SK-N-SH (cell line): ENCODE data around the gene CLK4. TPM values are rescaled to one million over a fixed set of nuclear protein-coding genes. Genes with fewer than 3 reads are reported as not detected.

Source experiments
- CTCF ChIA-PET: fragments of 300-600, 350-600 bp; formaldehyde crosslinking; extraction: SDS; loops from one replicate; lab custom pipeline; 2021; lab: Yijun Ruan, JAX
- POLR2A ChIA-PET: fragments of 350-600 bp; sonication (Branson Sonifier 250); formaldehyde crosslinking; extraction: SDS; loops from one replicate; lab custom pipeline; 2020; ENCODE audit warnings: antibody characterized with exemption, inconsistent platforms; lab: Yijun Ruan, JAX
- DNase-seq: peaks from one replicate; pipeline ENCODE4 v3.0.0; 2012
- H2AFZ ChIP-seq: fragments of 200-600 bp; sonication (generic); 2 replicates; pipeline ENCODE4 v1.8.1; 2016; ENCODE audit warnings: antibody characterized with exemption, mild to moderate bottlenecking, low read depth
- H3F3A ChIP-seq: fragments of 200-600 bp; sonication (generic); replicated peaks from 2 replicates; pipeline ENCODE3; 2016; ENCODE audit warnings: antibody characterized with exemption, mild to moderate bottlenecking; ENCODE audit not compliant: insufficient read depth
- H3K27ac ChIP-seq, 2 experiments: fragments of 200-500 bp in 1 of 2; fragments of 200-600 bp in 1 of 2; sonication (Bioruptor generic) in 1 of 2; sonication (generic), shearing (Covaris generic) in 1 of 2; 2 replicates each; pipeline versions ENCODE4 v1.5.1 to v1.6.1; 2014 to 2016; ENCODE audit warnings: low read depth in 2 of 2, inconsistent platforms in 1 of 2, low read length in 1 of 2, mild to moderate bottlenecking in 1 of 2, mixed read lengths in 1 of 2
- H3K27me3 ChIP-seq: fragments of 200-600 bp; sonication (generic), shearing (Covaris generic); 2 replicates; pipeline ENCODE4 v1.6.1; 2016; ENCODE audit warnings: mixed run types; ENCODE audit not compliant: insufficient read depth
- H3K36me3 ChIP-seq, 2 experiments: fragments of 200-500 bp in 1 of 2; fragments of 200-600 bp in 1 of 2; sonication (Bioruptor generic) in 1 of 2; sonication (generic) in 1 of 2; replicated peaks in 1 of 2; 2 replicates each; pipeline versions ENCODE3 to v1.5.1; 2014 to 2016; ENCODE audit warnings: low read length in 1 of 2, mild to moderate bottlenecking in 1 of 2; ENCODE audit not compliant: insufficient read depth in 2 of 2, control insufficient read depth in 1 of 2
- H3K4me1 ChIP-seq, 2 experiments: fragments of 200-500 bp in 1 of 2; fragments of 200-600 bp in 1 of 2; sonication (Bioruptor generic) in 1 of 2; sonication (generic), shearing (Covaris generic) in 1 of 2; 2 replicates each; pipeline versions ENCODE4 v1.5.1 to v1.6.1; 2014 to 2016; ENCODE audit warnings: low read depth in 1 of 2, low read length in 1 of 2, mixed run types in 1 of 2; ENCODE audit not compliant: insufficient read depth in 2 of 2, control insufficient read depth in 1 of 2
- H3K4me2 ChIP-seq: fragments of 200-600 bp; sonication (generic), shearing (Covaris generic); 2 replicates; pipeline ENCODE4 v1.6.1; 2017; ENCODE audit warnings: mixed run types
- H3K4me3 ChIP-seq, 2 experiments: fragments of 200-500 bp in 1 of 2; fragments of 200-600 bp in 1 of 2; sonication (Bioruptor generic) in 1 of 2; sonication (generic), shearing (Covaris generic) in 1 of 2; 2 replicates each; pipeline versions ENCODE4 v1.5.1 to v1.8.1; 2014 to 2016; ENCODE audit warnings: low read depth in 2 of 2, inconsistent platforms in 1 of 2, low read length in 1 of 2, mild to moderate bottlenecking in 1 of 2, mixed read lengths in 1 of 2, moderate library complexity in 1 of 2
- H3K79me2 ChIP-seq: fragments of 200-600 bp; sonication (generic); 2 replicates; pipeline ENCODE4 v1.8.1; 2017; ENCODE audit warnings: mild to moderate bottlenecking; ENCODE audit not compliant: insufficient read depth
- H3K9ac ChIP-seq: fragments of 200-600 bp; sonication (generic); 2 replicates; pipeline ENCODE4 v1.6.1; 2017; ENCODE audit warnings: mixed run types
- H3K9me2 ChIP-seq: fragments of 200-600 bp; sonication (generic); 2 replicates; pipeline ENCODE4 v1.6.1; 2017; ENCODE audit warnings: mixed run types
- H3K9me3 ChIP-seq: fragments of 200-600 bp; sonication (generic); 2 replicates; pipeline ENCODE4 v1.6.1; 2017; ENCODE audit warnings: mixed run types, mild to moderate bottlenecking, moderate library complexity
- H4K20me1 ChIP-seq: fragments of 200-600 bp; sonication (generic); 2 replicates; pipeline ENCODE4 v1.6.1; 2017; ENCODE audit warnings: mild to moderate bottlenecking, mixed run types; ENCODE audit not compliant: insufficient read depth
- CHD2 ChIP-seq: fragments of 150-350 bp; IDR thresholded peaks from 2 replicates; pipeline ENCODE4 v1.6.1; 2018; ENCODE audit warnings: low read length; ENCODE audit not compliant: partially characterized antibody
- CTCF ChIP-seq: fragments of 200-600 bp; sonication (generic); IDR thresholded peaks from 2 replicates; pipeline ENCODE4 v1.6.1; 2017; ENCODE audit warnings: antibody characterized with exemption, mild to moderate bottlenecking, moderate library complexity
- EP300 ChIP-seq, 2 experiments: IDR thresholded peaks; 2 replicates each; pipeline versions ENCODE4 v1.4.0 to v1.6.1; 2012; ENCODE audit warnings: borderline replicate concordance in 1 of 2, low read depth in 1 of 2, low read length in 1 of 2
- EZH2phosphoT487 ChIP-seq: fragments of 200-600 bp; sonication (generic); IDR thresholded peaks from 2 replicates; pipeline ENCODE4 v1.6.1; 2017; ENCODE audit warnings: low read depth, mixed run types, mild to moderate bottlenecking, antibody characterized with exemption, moderate library complexity, borderline replicate concordance
- FOSL2 ChIP-seq: IDR thresholded peaks from 2 replicates; pipeline ENCODE4 v1.4.0; 2012; ENCODE audit warnings: low read depth, mild to moderate bottlenecking, moderate library complexity, borderline replicate concordance
- GABPA ChIP-seq: IDR thresholded peaks from 2 replicates; pipeline ENCODE4 v1.4.0; 2012; ENCODE audit warnings: low read depth, mild to moderate bottlenecking
- IRF3 ChIP-seq: fragments of 150-350 bp; IDR thresholded peaks from 2 replicates; pipeline ENCODE4 v1.6.1; 2016; ENCODE audit warnings: mild to moderate bottlenecking, low read depth, low read length
- MAX ChIP-seq: IDR thresholded peaks from 2 replicates; pipeline ENCODE4 v1.4.0; 2012; ENCODE audit warnings: low read depth
- MEF2A ChIP-seq: IDR thresholded peaks from 2 replicates; pipeline ENCODE4 v1.4.0; 2012; ENCODE audit warnings: low read depth, borderline replicate concordance
- NFIC ChIP-seq: IDR thresholded peaks from 2 replicates; pipeline ENCODE4 v1.4.0; 2012; ENCODE audit warnings: borderline replicate concordance
- NRF1 ChIP-seq: IDR thresholded peaks from 2 replicates; pipeline ENCODE4 v1.6.1; 2012; ENCODE audit warnings: low read depth, mild to moderate bottlenecking, low read length
- RAD21 ChIP-seq: IDR thresholded peaks from 2 replicates; pipeline ENCODE4 v1.6.1; 2012; ENCODE audit warnings: mild to moderate bottlenecking, low read length
- REST ChIP-seq: IDR thresholded peaks from 2 replicates; pipeline ENCODE4 v1.6.1; 2012; ENCODE audit warnings: mild to moderate bottlenecking, low read depth, low read length, moderate library complexity
- RFX5 ChIP-seq: IDR thresholded peaks from 2 replicates; pipeline ENCODE4 v1.6.1; 2012; ENCODE audit warnings: mild to moderate bottlenecking, improper control_type of control experiment, low read length
- RXRA ChIP-seq: IDR thresholded peaks from 2 replicates; pipeline ENCODE4 v1.4.0; 2012; ENCODE audit warnings: low read depth, mild to moderate bottlenecking, borderline replicate concordance
- SIN3A ChIP-seq: IDR thresholded peaks from 2 replicates; pipeline ENCODE4 v1.6.1; 2012; ENCODE audit warnings: low read depth, mild to moderate bottlenecking, low read length, moderate library complexity, borderline replicate concordance
- SMC3 ChIP-seq: IDR thresholded peaks from 2 replicates; pipeline ENCODE4 v1.6.1; 2012; ENCODE audit warnings: low read depth, low read length, improper control_type of control experiment
- TAF1 ChIP-seq: IDR thresholded peaks from 2 replicates; pipeline ENCODE4 v1.6.1; 2012; ENCODE audit warnings: low read depth, mild to moderate bottlenecking, low read length, moderate library complexity, borderline replicate concordance
- TEAD4 ChIP-seq: IDR thresholded peaks from 2 replicates; pipeline ENCODE4 v1.4.0; 2012; ENCODE audit warnings: mild to moderate bottlenecking, borderline replicate concordance; ENCODE audit not compliant: insufficient read depth
- USF1 ChIP-seq: IDR thresholded peaks from 2 replicates; pipeline ENCODE4 v1.4.0; 2012; ENCODE audit warnings: low read depth, borderline replicate concordance
- USF2 ChIP-seq: fragments of 150-350 bp; IDR thresholded peaks from 2 replicates; pipeline ENCODE4 v1.6.1; 2017; ENCODE audit warnings: antibody characterized with exemption, low read length, low read depth, borderline replicate concordance
- YY1 ChIP-seq: IDR thresholded peaks from 2 replicates; pipeline ENCODE4 v1.4.0; 2012; ENCODE audit warnings: low read depth, mild to moderate bottlenecking
- WGBS: methylation state at CpG from one replicate; pipeline ENCODE4 v1.1.6; 2017; ENCODE audit warnings: low lambda C conversion rate; 5-methylcytosine and 5-hydroxymethylcytosine counted together
- polyA plus RNA-seq, 3 experiments: library from polyadenylated mRNA; depleted of rRNA; stranded (reverse); fragments of >200 nt; gene quantifications; 2 replicates each; pipeline ENCODE4 v1.2.3, GENCODE V29; 2012

The CLK4 gene
- polyA plus RNA-seq, 1 of the 3 experiments (the other 2 are of a cell fraction): 7.5 TPM

- peak within 1 kb of the TSS; percentile 71 for H3K4me2 ChIP-seq
- no peaks in the 10 kb centered on the region for H3K79me2 ChIP-seq
- H3K9me2 ChIP-seq: no peaks in the 10 kb centered on the region
- no peaks in the 10 kb centered on the region for H4K20me1 ChIP-seq
- peaks cover 0 to 20% of the 10 kb centered on the region in 2 experiments; a peak in 1 of 4 replicates for H3K4me1 ChIP-seq
- H3F3A ChIP-seq: no peaks in the 10 kb centered on the region
- TF ChIP-seq IRF3 (no peak), CTCF (peak; percentile 54), MAX (no peak), MEF2A (no peak), CHD2 (no peak), RAD21 (peak; percentile 90), NRF1 (no peak), REST (no peak), USF1 (no peak), FOSL2 (no peak), NFIC (no peak), SIN3A (no peak), RFX5 (no peak), EZH2phosphoT487 (no peak), EP300 (IDR thresholded peaks at IDR 0.05; ENCODE audit: borderline replicate concordance in 1 of 2, low read depth in 1 of 2, low read length in 1 of 2) (no peak), TAF1 (no peak), RXRA (no peak), TEAD4 (no peak), SMC3 (peak; percentile 73), YY1 (no peak), USF2 (no peak), GABPA (no peak)
- H3K27ac ChIP-seq: peak within 1 kb of the TSS in 1 of 2 experiments; percentile 65; a peak in 1 of 4 replicates
- peaks cover 0 to 5% of the 10 kb centered on the region in 2 experiments for H3K36me3 ChIP-seq
- ChIA-PET CTCF (interaction anchor here (0.6 to 11.7 kb wide), 86 partner anchors 9 to 765 kb away, joined by 3 to 265 read pairs (median 4); partner anchors contain the start of genes NHP2, PHYKPL and ZFP2), POLR2A (interaction anchor here (0.5 to 2.0 kb wide), 7 partner anchors 40 to 386 kb away, joined by 3 to 6 read pairs (median 4); partner anchors contain the start of genes HNRNPAB and PHYKPL)
- peak within 1 kb of the TSS; percentile 57 to 60; a peak in 3 of 4 replicates for H3K4me3 ChIP-seq
- no peaks in the 10 kb centered on the region; the same call in 1 of the 2 replicates for H3K27me3 ChIP-seq
- WGBS: 10% methylated on average over 21 of the region's 78 CpGs
- H3K9me3 ChIP-seq: no peaks in the 10 kb centered on the region
- H3K9ac ChIP-seq: no peak within 1 kb of the TSS
- H2AFZ ChIP-seq: no peak within 1 kb of the TSS
- peak; percentile 90 for DNase-seq
These were observed 36.5 kb downstream of the CLK4 start, which contains the start of gene COL23A1 for GRCh38 chr5:178590141-178590923. Gene COL23A1 (minus strand): TSS chr5:178590393.
